Suprapubic skin (tissue), 4 donors: Measurements from ENCODE around the gene MED8.

ENCODE experiments used
- CTCF ChIP-seq, 2 donors: fragments of 200-600 bp in 1 of 2; fragments of 450-650 bp in 1 of 2; sonication (generic) in 1 of 2; IDR thresholded peaks; one replicate each; pipeline ENCODE4 v1.5.1; 2016 to 2019; ENCODE audit warnings: antibody characterized with exemption in 2 of 2, mild to moderate bottlenecking in 1 of 2, moderate library complexity in 1 of 2
- EP300 ChIP-seq: sonication (generic); formaldehyde crosslinking; IDR thresholded peaks from one replicate; pipeline ENCODE4 v1.6.1; 2017; ENCODE audit warnings: antibody characterized with exemption
- POLR2A ChIP-seq, 2 donors: fragments of 450-650 bp; IDR thresholded peaks; one replicate each; pipeline ENCODE4 v1.6.1; 2017; ENCODE audit warnings: antibody characterized with exemption in 2 of 2, mild to moderate bottlenecking in 2 of 2, moderate library complexity in 2 of 2
- POLR2AphosphoS5 ChIP-seq, 3 donors: sonication (generic); formaldehyde crosslinking; IDR thresholded peaks; one replicate each; pipeline ENCODE4 v1.6.1; 2017; ENCODE audit warnings: antibody characterized with exemption in 3 of 3

DNA sequence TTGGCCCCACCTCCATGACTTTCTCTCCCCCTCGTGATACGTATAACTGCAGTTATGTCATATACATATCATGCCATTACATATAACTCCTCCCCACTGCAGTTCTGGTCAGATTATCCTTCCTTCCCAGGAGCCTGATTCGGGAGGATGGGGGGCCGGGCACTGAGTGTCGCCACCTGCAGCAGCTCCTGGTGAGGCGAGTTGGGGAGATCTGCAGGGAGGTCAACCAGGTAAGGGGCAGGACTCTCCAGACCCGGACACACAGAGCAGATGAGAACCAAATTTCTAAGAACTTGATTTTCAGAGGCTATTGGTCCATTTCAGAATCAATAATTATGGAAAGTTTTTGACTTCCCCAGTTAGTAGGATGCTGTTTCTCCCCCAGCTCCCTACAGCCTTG lies 44.7 kb upstream of the MED8 start:
- TF ChIP-seq POLR2A (IDR thresholded peaks at IDR 0.05) (no peak), CTCF (IDR thresholded peaks at IDR 0.05) (no peak), EP300 (no peak), POLR2AphosphoS5 (IDR thresholded peaks at IDR 0.05) (no peak)
